PC-3 (cell line): ENCODE data around the gene SKA3.

ENCODE experiments used
- CTCF ChIP-seq: fragments of 300-600 bp; sonication (generic); conservative IDR thresholded peaks from 2 replicates; pipeline ENCODE4 v1.5.1; 2017; ENCODE audit warnings: antibody characterized with exemption, low read depth, mild to moderate bottlenecking, low read length
- EZH2phosphoT487 ChIP-seq: fragments of 300-600 bp; sonication (generic); IDR thresholded peaks from 2 replicates; pipeline ENCODE4 v1.6.1; 2018; ENCODE audit warnings: mild to moderate bottlenecking, antibody characterized with exemption, low read length, borderline replicate concordance

- TF ChIP-seq CTCF (no peak), EZH2phosphoT487 (no peak)
These were observed 51.5 kb downstream of the SKA3 start for GRCh38 chr13:21124852-21125251.
